Psoas muscle (tissue), 8 donors: ENCODE measurements around the gene SYNDIG1. TPM values are rescaled to one million over a fixed set of nuclear protein-coding genes. Genes with fewer than 3 reads are reported as not detected.

Experiments used
- ATAC-seq, 4 donors: fragments of 200-7000 bp; cut with Tn5 transposase; one replicate each; pipeline ENCODE4 v1.9.1; 2020; ENCODE audit warnings: moderate library complexity in 3 of 4, mild to moderate bottlenecking in 2 of 4
- DNase-seq, 2 donors: peaks; one replicate each; pipeline ENCODE4 v3.0.0-alpha.2; 2020
- H3K27ac ChIP-seq: fragments of 200-600 bp; one replicate; pipeline ENCODE4 v1.8.0; 2022
- H3K27me3 ChIP-seq, 3 donors: fragments of 200-600 bp in 1 of 3; one replicate each; pipeline versions ENCODE4 v1.6.1 to v1.8.0; 2013 to 2022; ENCODE audit warnings: low read length in 2 of 3, mild to moderate bottlenecking in 2 of 3, moderate library complexity in 1 of 3; ENCODE audit not compliant: insufficient read depth in 3 of 3
- H3K36me3 ChIP-seq, 2 donors: fragments of 200-600 bp in 1 of 2; one replicate each; pipeline versions ENCODE4 v1.6.1 to v1.8.0; 2013 to 2022; ENCODE audit warnings: low read depth in 1 of 2, mild to moderate bottlenecking in 1 of 2, moderate library complexity in 1 of 2; ENCODE audit not compliant: insufficient read depth in 1 of 2
- H3K4me1 ChIP-seq: fragments of 200-600 bp; one replicate; pipeline ENCODE4 v1.8.0; 2022
- H3K4me3 ChIP-seq: fragments of 200-600 bp; one replicate; pipeline ENCODE4 v1.8.0; 2022; ENCODE audit warnings: mild to moderate bottlenecking
- H3K9me3 ChIP-seq: fragments of 200-600 bp; one replicate; pipeline ENCODE4 v1.8.0; 2022
- CTCF ChIP-seq: fragments of 200-600 bp; IDR thresholded peaks from one replicate; pipeline ENCODE4 v1.8.0; 2022; ENCODE audit warnings: antibody characterized with exemption
- WGBS, 3 donors: extraction: QIAGEN DNeasy Blood & Tissue Kit; methylation state at CpG; one replicate each; pipeline versions ENCODE4 v1.1.6 to v1.1.7; 2013; 5-methylcytosine and 5-hydroxymethylcytosine counted together
- intact Hi-C, 2 donors: fragments of 100-400 bp; cut with DNase I; formaldehyde crosslinking; loops; one replicate each; pipeline versions ENCODE4 v1.11.0 to v1.14.2; 2022
- polyA plus RNA-seq, 3 donors: library from polyadenylated mRNA; stranded (reverse); fragments of 200-250 nt; gene quantifications; one replicate each; pipeline ENCODE4 v1.2.3, GENCODE V29; 2013
- total RNA-seq, 4 donors: library from RNA; stranded (reverse); fragmentation: NEBNext Ultra II Directional in 2 of 4; extraction: Animal tissue kit (Norgen Biotek cat#: 25700) in 2 of 4; gene quantifications; one replicate each; pipeline versions ENCODE4 v1.2.1 to v1.2.4, GENCODE V29; 2021 to 2023
- donor health status: healthy with polysubstance abuse.
- donor health status: DM: no; HTN: no; CAD: no; lungs with moderate emphysema.
- donor health status: Bipolar disorder and iron deficiency.
- donor health status: healthy.
- donor health status: DM: yes; HTN: yes; CAD: no.
- donor health status: DM: no; HTN: no; CAD: no.
- donor health status: DM: no; HTN: no; CAD: no.
- donor health status: DM: yes; HTN: yes; CAD: no.

Gene SYNDIG1
- total and polyA plus RNA-seq, 7 donors, result 0.03 to 0.10 TPM; not detected in 5

DNA sequence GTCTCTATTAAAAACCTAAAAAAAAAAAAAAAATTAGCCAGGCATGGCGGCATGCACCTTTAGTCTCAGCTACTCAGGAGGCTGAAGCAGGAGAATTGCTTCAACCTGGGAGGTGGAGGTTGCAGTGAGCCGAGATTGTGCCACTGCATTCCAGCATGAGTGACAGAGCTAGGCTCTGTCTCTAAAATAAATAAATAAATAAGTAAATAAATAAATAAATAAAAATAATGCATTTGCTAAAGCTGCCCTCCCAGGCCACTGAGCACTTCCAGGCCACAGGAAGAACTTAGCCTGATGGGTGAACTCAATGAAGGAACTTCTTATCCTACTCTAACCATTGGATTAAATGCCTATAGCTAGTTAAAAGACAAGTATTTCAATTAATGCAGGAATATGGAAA, 104.9 kb downstream of the SYNDIG1 start:
- H3K4me1 ChIP-seq, result no peaks in the 10 kb centered on the region
- no peak overlapping the region for H3K27ac ChIP-seq
- no peak overlapping the region for H3K4me3 ChIP-seq
- H3K27me3 ChIP-seq, result no peaks in the 10 kb centered on the region
- H3K36me3 ChIP-seq, result no peaks in the 10 kb centered on the region
- TF ChIP-seq CTCF, result no peak
- intact Hi-C loops, result no loop called here
- 86 to 93% (median 90%) methylated on average over 2 of the region's 2 CpGs for WGBS, 3 donors
- no peaks in the 10 kb centered on the region for H3K9me3 ChIP-seq
- no peak for DNase-seq
- ATAC-seq, result no peak

DNA sequence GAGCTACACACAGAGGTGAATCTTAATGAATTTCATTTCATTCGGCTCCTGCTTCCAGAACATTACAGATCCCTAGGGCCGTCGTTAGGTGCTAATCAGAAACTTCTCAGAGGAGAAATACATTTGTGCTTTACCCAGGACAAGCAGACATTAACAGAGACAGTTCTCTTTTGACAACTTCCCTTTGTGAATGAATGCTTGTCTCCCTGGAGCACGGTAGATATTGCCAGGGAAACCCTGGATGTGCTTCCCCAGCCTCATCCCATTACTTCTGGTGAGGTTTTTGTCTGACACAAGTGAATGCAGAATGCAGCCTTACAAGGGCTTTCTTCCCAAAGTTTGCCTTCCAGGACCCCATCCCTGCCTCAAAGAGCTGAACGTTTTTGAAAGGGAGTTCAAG, 105.4 kb downstream of the SYNDIG1 start:
- WGBS, 3 donors, result 75 to 78% (median 75%) methylated on average over 5 of the region's 5 CpGs
- intact Hi-C loops, result no loop called here
- no peak for TF ChIP-seq CTCF

DNA sequence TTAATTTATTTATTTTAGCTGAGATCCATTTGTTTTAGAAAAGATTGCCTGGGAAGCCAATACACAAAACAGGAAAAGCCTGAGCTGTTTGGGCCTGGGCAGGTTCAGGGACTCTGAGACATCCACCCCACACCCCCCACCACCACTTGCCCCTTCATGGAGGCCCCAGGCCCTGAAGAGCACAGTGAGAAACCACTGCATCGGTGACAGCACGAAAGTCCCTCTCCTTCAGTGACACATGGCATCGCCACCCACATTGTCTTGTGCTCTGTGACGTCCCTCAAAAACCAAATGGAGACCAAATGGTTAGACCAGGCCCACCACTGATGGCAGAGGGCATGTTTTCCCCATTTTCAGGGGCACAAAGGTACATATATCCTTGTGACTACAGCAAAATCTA, 106.4 kb downstream of the SYNDIG1 start:
- no peaks in the 10 kb centered on the region for H3K27me3 ChIP-seq
- no peak for DNase-seq
- intact Hi-C loops, result no loop called here
- no peak overlapping the region for H3K27ac ChIP-seq
- no peak for TF ChIP-seq CTCF
- H3K36me3 ChIP-seq, result no peaks in the 10 kb centered on the region
- no peaks in the 10 kb centered on the region for H3K9me3 ChIP-seq
- ATAC-seq, result no peak
- 65 to 78% (median 67%) methylated on average over 4 of the region's 4 CpGs for WGBS, 3 donors
- no peaks in the 10 kb centered on the region for H3K4me1 ChIP-seq
- no peak overlapping the region for H3K4me3 ChIP-seq

More for the DNA sequence above, 105.4 kb downstream of the SYNDIG1 start:
- Histone ChIP-seq H3K4me3 (no peak overlapping the region), H3K36me3 (no peaks in the 10 kb centered on the region), H3K27me3 (no peaks in the 10 kb centered on the region), H3K4me1 (no peaks in the 10 kb centered on the region), H3K27ac (no peak overlapping the region), H3K9me3 (no peaks in the 10 kb centered on the region)
- no peak for ATAC-seq
- no peak for DNase-seq

DNA sequence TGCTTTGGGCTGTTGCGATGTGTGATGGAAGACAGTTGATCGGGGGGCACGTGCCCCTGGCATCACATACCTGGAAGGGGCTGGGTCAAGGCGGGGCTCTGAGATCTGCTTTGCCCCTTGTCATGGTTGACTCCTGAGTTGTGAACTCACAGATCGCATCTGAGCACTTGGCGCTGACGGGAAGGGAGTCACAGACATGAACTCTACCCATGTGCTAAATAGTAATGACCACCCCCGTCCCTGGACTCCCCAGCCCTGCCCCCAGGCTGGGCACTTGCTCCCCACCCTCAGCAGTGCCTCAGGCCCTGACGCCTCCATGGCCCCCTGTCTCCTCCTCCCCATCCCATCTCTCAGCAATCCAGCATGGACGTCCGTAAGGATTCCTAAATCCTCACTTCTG, 107.0 kb downstream of the SYNDIG1 start:
- Histone ChIP-seq H3K4me3 (no peak overlapping the region), H3K27me3 (peaks cover 0 to 2% (median 0%) of the 10 kb centered on the region in 3 donors), H3K9me3 (no peaks in the 10 kb centered on the region), H3K4me1 (no peaks in the 10 kb centered on the region), H3K36me3 (no peaks in the 10 kb centered on the region), H3K27ac (no peak overlapping the region)
- intact Hi-C loops, result no loop called here
- TF ChIP-seq CTCF, result no peak
- 86 to 87% (median 86%) methylated on average over 11 of the region's 11 CpGs for WGBS, 3 donors
- ATAC-seq (no peak), DNase-seq (no peak)

- ATAC-seq (no peak), DNase-seq (no peak)
- Histone ChIP-seq H3K4me1 (no peaks in the 10 kb centered on the region), H3K9me3 (no peaks in the 10 kb centered on the region), H3K27ac (no peak overlapping the region), H3K27me3 (peaks cover 0 to 2% (median 0%) of the 10 kb centered on the region in 3 donors), H3K4me3 (no peak overlapping the region), H3K36me3 (no peaks in the 10 kb centered on the region)
- TF ChIP-seq CTCF, result no peak
- intact Hi-C loops, result no loop called here
- WGBS, 3 donors, result 73 to 89% (median 83%) methylated on average over 10 of the region's 10 CpGs
Observed at GRCh38 chr20:24577271-24577909, 108.0 kb downstream of the SYNDIG1 start.
